DOHH2 (cell line): ENCODE measurements around the gene FAM200A.

Source experiments
- H3F3A ChIP-seq: fragments of 200-600 bp; sonication (generic), shearing (Covaris generic); 2 replicates; pipeline ENCODE4 v1.6.0; 2016; ENCODE audit warnings: antibody characterized with exemption, mild to moderate bottlenecking; ENCODE audit not compliant: control insufficient read depth, insufficient read depth
- H3K27ac ChIP-seq: fragments of 200-600 bp; sonication (generic); 2 replicates; pipeline ENCODE4 v1.5.1; 2014; ENCODE audit warnings: low read depth, mild to moderate bottlenecking, low read length, moderate library complexity
- H3K27me3 ChIP-seq: fragments of 200-600 bp; sonication (generic); 2 replicates; pipeline ENCODE4 v1.6.1; 2014; ENCODE audit warnings: mild to moderate bottlenecking, low read length, mixed read lengths; ENCODE audit not compliant: control insufficient read depth
- H3K36me3 ChIP-seq: fragments of 200-600 bp; sonication (generic); 2 replicates; pipeline ENCODE4 v1.6.1; 2014; ENCODE audit warnings: mild to moderate bottlenecking, low read length, moderate library complexity, mixed read lengths; ENCODE audit not compliant: control insufficient read depth
- H3K4me1 ChIP-seq: fragments of 200-600 bp; sonication (generic); 2 replicates; pipeline ENCODE4 v1.6.1; 2014; ENCODE audit warnings: mild to moderate bottlenecking, low read length, mixed read lengths; ENCODE audit not compliant: control insufficient read depth
- H3K4me2 ChIP-seq: fragments of 200-600 bp; sonication (generic); 2 replicates; pipeline ENCODE4 v1.6.0; 2014; ENCODE audit warnings: mild to moderate bottlenecking, low read length, moderate library complexity
- H3K4me3 ChIP-seq: fragments of 200-600 bp; sonication (generic); 2 replicates; pipeline ENCODE4 v1.5.1; 2014; ENCODE audit warnings: mild to moderate bottlenecking, low read length, mixed read lengths
- H3K79me2 ChIP-seq: fragments of 200-600 bp; sonication (generic); 2 replicates; pipeline ENCODE4 v1.6.1; 2014; ENCODE audit warnings: mild to moderate bottlenecking, low read length, mixed read lengths; ENCODE audit not compliant: control insufficient read depth
- H3K9me2 ChIP-seq: fragments of 200-600 bp; sonication (generic); replicated peaks from 2 replicates; pipeline ENCODE4 v1.6.1; 2014; ENCODE audit warnings: mild to moderate bottlenecking, low read length, mixed read lengths; ENCODE audit not compliant: control insufficient read depth
- H3K9me3 ChIP-seq: fragments of 200-600 bp; sonication (generic); 2 replicates; pipeline ENCODE4 v1.6.1; 2014; ENCODE audit warnings: antibody characterized with exemption, low read length, mixed read lengths; ENCODE audit not compliant: control insufficient read depth, insufficient read depth
- H4K20me1 ChIP-seq: fragments of 200-600 bp; sonication (generic); 2 replicates; pipeline ENCODE4 v1.6.0; 2014; ENCODE audit warnings: low read depth, mild to moderate bottlenecking, antibody characterized with exemption, low read length, moderate library complexity; ENCODE audit not compliant: control insufficient read depth, insufficient read depth
- CTCF ChIP-seq: fragments of 200-600 bp; sonication (generic); IDR thresholded peaks from one replicate; pipeline ENCODE4 v1.5.1; 2014; ENCODE audit warnings: antibody characterized with exemption, mild to moderate bottlenecking, low read depth, low read length; ENCODE audit not compliant: poor library complexity, severe bottlenecking
- EZH2phosphoT487 ChIP-seq: fragments of 200-600 bp; sonication (generic); IDR thresholded peaks from 2 replicates; pipeline ENCODE4 v1.6.1; 2017; ENCODE audit warnings: borderline replicate concordance, mild to moderate bottlenecking, antibody characterized with exemption, low read length, moderate library complexity, mixed read lengths

Gene FAM200A

DNA sequence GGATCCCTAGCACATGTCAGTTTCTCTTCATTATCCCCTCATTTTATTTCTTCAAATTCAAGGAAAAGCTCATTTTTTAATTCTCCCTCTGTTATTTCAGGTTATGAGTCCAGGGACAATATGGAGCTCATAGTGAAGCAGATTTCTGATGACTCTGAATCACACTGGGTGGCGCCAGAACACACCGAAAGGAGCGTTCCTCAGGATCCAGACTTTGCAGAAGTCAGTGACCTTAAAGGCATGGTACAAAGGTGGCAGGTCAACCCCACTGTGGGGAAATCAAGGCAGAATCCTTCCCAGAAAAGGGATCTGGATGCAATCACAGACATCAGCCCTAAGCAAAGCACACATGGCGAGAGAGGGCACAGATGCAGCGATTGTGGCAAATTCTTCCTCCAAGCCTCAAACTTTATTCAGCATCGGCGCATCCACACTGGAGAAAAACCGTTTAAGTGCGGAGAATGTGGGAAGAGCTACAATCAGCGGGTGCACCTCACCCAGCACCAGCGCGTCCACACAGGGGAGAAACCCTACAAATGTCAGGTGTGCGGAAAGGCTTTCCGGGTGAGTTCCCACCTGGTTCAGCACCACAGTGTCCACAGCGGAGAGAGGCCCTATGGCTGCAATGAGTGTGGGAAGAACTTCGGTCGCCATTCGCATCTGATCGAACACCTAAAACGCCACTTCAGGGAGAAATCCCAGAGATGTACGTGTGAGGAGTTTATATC lies 26.0 kb downstream of the FAM200A start:
- H3K4me2 ChIP-seq = no peak overlapping the region
- H3K4me3 ChIP-seq = no peak overlapping the region
- peaks cover 7% of the 10 kb centered on the region; the same call in 1 of the 2 replicates for H3F3A ChIP-seq
- H3K9me2 ChIP-seq = no peaks in the 10 kb centered on the region
- H3K79me2 ChIP-seq = no peaks in the 10 kb centered on the region
- H3K27ac ChIP-seq = no peak overlapping the region
- H3K9me3 ChIP-seq = peaks cover 20% of the 10 kb centered on the region
- no peaks in the 10 kb centered on the region for H4K20me1 ChIP-seq
- no peaks in the 10 kb centered on the region for H3K27me3 ChIP-seq
- H3K4me1 ChIP-seq = no peaks in the 10 kb centered on the region
- peaks cover 56% of the 10 kb centered on the region for H3K36me3 ChIP-seq
- TF ChIP-seq EZH2phosphoT487 (no peak), CTCF (peak; percentile 43)

DNA sequence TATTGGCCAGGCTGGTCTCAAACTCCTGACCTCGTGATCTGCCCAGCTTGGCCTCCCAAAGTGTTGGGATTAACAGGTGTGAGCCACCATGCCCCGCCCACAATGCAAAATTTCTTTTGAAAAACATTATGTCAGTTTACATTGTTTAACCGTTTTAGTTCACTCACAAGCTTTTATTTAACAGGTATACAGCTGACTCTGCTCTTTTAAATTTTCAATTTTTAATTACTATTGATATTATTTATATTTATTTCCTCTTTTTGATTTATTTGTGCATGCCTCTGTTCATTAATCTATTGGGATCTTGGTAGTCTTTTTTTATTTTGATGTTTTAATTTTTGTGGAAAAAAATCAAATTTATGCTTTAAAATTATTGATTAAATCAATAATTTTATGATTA lies 30.5 kb downstream of the FAM200A start:
- no peaks in the 10 kb centered on the region for H4K20me1 ChIP-seq
- peaks cover 35% of the 10 kb centered on the region for H3K36me3 ChIP-seq
- no peak overlapping the region for H3K4me2 ChIP-seq
- no peaks in the 10 kb centered on the region for H3K9me2 ChIP-seq
- no peak overlapping the region for H3K27ac ChIP-seq
- H3K27me3 ChIP-seq = no peaks in the 10 kb centered on the region
- no peaks in the 10 kb centered on the region for H3K9me3 ChIP-seq
- H3F3A ChIP-seq = peaks cover 7% of the 10 kb centered on the region; the same call in 1 of the 2 replicates
- H3K79me2 ChIP-seq = no peaks in the 10 kb centered on the region
- no peak overlapping the region for H3K4me3 ChIP-seq
- H3K4me1 ChIP-seq = no peaks in the 10 kb centered on the region
- no peak for TF ChIP-seq CTCF
- TF ChIP-seq EZH2phosphoT487 = no peak

DNA sequence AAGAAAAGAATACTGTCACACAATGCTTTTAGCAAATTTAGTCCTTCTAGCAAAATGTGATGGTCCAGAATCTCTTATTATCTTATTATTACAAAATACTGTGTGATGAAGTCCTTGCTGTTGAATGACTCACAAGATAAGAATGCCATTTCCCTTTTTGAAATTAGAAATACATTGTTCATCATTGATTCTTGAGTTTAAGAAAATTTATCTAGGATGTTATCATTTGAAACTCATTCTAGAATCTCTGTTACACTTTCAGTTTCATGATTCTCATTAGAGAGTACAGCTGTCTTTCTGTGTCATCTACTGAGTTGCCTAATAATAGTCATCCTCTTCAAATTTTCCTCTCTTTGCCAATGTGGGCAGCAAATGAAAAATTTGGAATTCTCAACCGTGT lies 37.9 kb downstream of the FAM200A start:
- H3K27me3 ChIP-seq = no peaks in the 10 kb centered on the region
- H3K9me2 ChIP-seq = no peaks in the 10 kb centered on the region
- peaks cover 20% of the 10 kb centered on the region for H3K79me2 ChIP-seq
- no peaks in the 10 kb centered on the region for H3K4me1 ChIP-seq
- TF ChIP-seq CTCF (no peak), EZH2phosphoT487 (no peak)
- H3K4me2 ChIP-seq = no peak overlapping the region
- no peaks in the 10 kb centered on the region for H4K20me1 ChIP-seq
- H3K9me3 ChIP-seq = no peaks in the 10 kb centered on the region
- no peak overlapping the region for H3K4me3 ChIP-seq
- H3K36me3 ChIP-seq = peaks cover 43% of the 10 kb centered on the region
- H3K27ac ChIP-seq = no peak overlapping the region
- H3F3A ChIP-seq = no peaks in the 10 kb centered on the region
